SKM-1 treated with dmso at 0.1 percent for 144 hours (cell line): ENCODE data around the gene GAREM1.
"Not testable (repeated sequence)": the region's sequence is repeated elsewhere in the genome, so short reads cannot be mapped to it uniquely, and the experiment has no call there.

Experiments
- DNase-seq: peaks from one replicate; lab custom pipeline; 2025; ENCODE audit not compliant: unreplicated experiment; lab: John Stamatoyannopoulos, UW

The GAREM1 gene

GRCh38 chr18:32470714-32471633 lies at the start of gene GAREM1:
Gene GAREM1 (minus strand): TSS chr18:32470882. CDS start chr18:32470428, 454 bp downstream.
- peak; percentile 91 for DNase-seq

GRCh38 chr18:32511147-32511546 lies 40.5 kb upstream of the GAREM1 start:
- no peak for DNase-seq

DNA sequence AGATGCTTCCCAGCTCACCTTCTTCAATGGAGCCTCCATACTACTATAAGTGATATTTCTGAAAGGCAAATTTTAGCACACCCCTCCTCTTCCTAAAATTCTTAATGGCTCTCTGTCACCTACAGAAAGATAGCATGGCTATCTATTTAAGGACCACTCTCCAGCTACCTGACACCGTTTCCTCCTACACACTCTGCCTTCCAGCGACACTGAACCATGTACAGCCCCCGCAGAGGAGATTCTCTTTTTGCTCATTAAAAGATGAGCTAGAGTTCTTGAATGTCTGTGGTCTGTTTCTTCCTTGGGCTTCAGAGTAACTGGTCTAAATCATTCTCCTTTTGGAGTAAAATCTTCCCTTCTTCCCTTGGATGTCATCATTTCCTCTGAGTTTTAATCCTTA lies 38.4 kb upstream of the GAREM1 start:
- DNase-seq, result no peak

DNA sequence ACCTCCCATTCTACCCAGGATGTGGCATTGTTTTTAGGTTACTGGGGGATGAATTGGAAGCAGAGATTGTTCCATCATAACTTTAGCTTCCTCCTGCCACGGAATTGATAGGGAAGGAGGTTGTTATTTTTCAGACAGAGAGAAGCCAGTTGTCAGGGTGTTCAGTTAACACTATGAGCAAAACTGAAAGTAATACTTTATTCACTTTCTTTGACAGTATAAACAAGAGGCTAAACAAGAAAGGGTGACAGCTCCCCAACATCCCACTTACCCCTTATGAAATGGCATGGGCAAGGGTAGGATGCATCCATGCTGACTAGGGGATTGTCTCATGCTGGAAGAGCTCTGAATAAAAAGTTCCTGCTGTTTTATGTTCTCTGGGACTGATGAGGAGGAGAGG lies 36.4 kb upstream of the GAREM1 start:
- DNase-seq, result no peak

- DNase-seq, result no peak
These were observed 31.3 kb upstream of the GAREM1 start for GRCh38 chr18:32502014-32502413.

- DNase-seq, result not testable (repeated sequence)
These were observed 30.6 kb upstream of the GAREM1 start for GRCh38 chr18:32501242-32501641.

GRCh38 chr18:32483002-32483401 lies 12.3 kb upstream of the GAREM1 start:
- DNase-seq, result no peak

GRCh38 chr18:32482117-32482516 lies 11.4 kb upstream of the GAREM1 start:
- DNase-seq, result no peak

- no peak for DNase-seq
These were observed 9.9 kb upstream of the GAREM1 start for GRCh38 chr18:32480581-32480980.

GRCh38 chr18:32478807-32479206 lies 8.1 kb upstream of the GAREM1 start:
- no peak for DNase-seq

- no peak for DNase-seq
These were observed 7.6 kb upstream of the GAREM1 start for GRCh38 chr18:32478317-32478716.

GRCh38 chr18:32476106-32476505 lies 5.4 kb upstream of the GAREM1 start:
- DNase-seq, result no peak

DNA sequence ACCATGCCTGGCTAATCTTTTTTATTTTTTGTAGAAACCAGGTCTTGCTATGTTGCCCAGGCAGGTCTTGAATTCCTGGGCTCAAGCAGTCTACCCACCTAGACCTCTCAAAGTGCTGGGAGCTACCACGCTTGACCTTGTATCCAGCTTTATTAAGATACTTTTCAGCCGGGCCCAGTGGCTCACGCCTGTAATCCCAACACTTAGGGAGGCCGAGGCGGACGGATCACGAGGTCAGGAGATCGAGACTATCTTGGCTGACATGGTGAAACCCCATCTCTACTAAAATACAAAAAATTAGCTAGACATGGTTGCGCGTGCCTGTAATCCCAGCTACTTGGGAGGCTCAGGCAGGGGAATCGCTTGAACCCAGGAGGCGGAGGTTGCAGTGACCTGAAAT lies 4.4 kb upstream of the GAREM1 start:
- DNase-seq, result not testable (repeated sequence)

DNA sequence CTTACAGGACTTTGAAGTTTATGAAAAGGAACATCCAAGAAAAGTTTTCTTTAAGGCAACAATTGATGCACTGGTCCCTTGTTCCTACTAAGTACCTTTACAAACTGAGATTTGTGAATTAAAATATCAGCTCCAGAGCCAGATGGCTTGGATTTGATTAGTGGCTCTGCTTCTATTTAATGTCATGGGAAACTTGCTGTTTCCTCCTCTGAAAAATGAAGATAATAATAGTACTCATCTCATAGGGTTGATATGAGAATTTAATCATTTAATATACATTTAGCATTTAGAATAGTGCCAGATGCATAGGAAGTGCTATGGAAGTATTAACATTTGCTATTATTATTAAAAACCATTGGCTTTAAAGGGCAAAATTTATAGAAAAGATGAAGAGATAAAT lies 2.6 kb upstream of the GAREM1 start:
- DNase-seq, result no peak

DNA sequence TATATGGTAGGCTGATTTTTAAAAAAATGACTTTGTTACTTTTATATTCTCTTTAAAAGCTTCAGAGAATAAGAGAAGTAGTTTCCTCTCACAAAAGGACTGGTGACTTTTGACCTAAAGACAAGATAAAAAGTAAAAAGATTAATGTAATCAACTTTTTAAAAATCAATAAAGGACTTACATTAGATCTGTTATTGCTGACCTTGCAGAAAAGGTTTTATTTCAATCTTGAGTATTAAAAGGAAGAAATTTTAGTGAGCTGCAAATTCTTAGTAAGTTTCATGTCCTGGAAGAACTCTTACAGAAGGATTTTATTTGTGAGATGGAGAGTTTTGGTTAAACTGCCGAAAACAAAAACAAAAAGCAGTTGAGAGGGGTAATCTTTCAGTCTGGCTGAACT lies 2.2 kb upstream of the GAREM1 start:
- no peak for DNase-seq

- DNase-seq, result no peak
These were observed 295 bp downstream of the GAREM1 start for GRCh38 chr18:32470460-32470713.

DNA sequence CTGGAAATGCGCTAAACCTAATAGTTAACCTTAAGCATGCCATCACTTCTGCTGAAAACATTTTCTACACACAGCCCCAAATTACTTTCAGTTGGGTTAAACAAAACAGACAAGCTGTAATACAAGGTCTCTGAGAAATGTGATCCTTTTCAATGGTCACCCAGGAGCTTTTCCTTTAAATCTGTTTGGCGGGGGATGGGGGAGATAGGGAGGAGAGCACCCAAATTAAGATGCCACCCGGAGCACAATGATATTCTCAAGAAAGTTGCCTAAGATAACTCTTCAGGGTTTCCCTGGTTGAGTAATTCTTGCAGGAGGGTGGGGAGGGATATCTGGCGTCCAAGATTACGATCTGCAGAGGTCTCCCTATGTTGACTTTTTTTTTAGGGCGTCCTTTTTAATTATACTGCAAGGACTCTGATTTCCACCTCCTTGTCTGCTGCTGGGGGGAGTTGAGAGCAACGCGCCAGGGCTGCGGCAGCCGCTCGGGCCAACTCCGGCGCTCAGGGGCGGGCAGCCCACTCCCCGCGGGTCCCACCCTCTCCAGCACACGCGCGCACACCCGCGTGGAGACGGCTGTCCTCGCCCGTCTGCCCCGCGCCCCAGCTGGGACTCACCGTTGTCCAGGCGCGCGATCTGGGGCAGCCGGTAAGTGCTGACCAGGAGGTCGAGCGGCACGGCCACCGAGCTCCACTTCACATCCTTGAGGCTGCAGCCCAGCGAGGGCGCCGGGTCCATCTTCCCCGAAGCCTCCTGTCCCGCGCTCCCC lies 807 bp downstream of the GAREM1 start:
- peak; percentile 33 for DNase-seq

DNA sequence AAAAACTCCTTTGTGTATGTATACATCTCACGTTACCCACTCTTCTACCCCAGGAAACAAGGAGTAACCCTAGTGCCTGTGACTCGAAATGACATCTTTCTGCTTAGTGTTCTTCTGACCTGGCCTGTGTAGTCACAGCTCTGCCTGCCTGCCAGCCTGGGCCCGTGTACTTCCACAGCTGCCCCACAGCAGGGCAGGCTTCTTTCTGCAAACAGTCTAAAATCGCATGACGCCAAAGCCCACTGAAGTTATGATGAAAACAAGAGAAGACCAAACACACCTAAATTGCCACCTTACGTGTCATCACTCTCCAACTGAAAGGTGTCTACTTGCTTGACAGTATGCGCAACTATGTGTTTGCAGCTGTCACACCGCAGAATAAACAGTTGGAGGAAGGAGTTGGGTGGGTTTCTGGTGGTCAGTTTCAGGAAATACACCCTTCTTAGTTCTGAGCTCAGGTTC lies 1.5 kb downstream of the GAREM1 start:
- DNase-seq, result peak; percentile 41

- no peak for DNase-seq
These were observed 2.4 kb downstream of the GAREM1 start for GRCh38 chr18:32468147-32468845.

DNA sequence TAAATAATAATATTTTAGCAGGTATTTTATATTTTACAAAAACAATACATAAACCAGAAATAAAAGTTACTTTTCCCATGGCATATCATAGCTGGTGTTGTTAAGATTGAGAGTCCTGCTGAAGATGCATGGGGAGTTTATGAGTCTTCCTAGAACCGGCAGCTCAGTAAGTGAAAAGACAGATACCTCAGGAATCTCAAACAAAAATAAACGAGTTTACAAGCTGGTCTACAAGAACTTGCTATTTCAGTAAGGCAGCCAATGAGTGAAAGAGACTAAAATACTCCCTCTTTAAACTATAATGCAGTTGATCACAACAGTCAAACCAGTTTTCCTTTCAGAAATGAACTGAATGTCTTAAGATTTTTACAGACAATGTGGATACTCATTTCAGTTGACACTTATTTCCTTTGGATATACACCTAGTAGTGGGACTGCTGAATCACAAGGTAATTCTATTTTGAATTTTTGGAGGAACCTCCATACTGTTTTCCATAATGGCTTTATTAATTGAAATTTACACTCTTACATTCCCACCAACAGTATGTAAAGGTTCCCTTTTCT lies 8.9 kb downstream of the GAREM1 start:
- DNase-seq, result no peak

DNA sequence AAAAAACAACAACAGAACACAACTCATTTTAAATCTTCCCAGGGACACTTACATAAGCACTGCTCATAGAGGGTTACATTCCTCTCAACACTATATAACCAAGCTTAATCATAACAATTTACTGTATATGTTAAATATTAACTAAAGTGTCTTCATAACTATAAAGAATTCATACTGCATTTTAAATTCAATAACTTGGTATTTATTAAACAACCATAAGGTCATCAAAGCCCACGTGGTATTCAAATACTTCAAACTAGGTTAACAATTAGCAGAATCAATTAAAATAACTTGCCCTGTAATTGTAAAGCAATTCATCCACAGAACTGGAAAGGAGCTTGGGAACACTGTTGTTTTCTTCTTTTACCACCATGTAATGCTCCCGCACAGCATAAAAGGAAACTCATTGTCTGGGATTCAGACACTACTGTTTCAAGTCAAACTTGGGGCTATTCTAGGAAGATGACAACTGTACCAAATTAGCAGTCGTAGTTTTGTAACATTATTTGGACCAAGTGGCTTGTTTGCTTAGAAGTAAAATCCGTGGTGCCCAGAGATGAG lies 10.4 kb downstream of the GAREM1 start:
- DNase-seq, result no peak
